Activated CD4-positive, alpha-beta T cell treated with anti-CD3 and anti-CD28 coated beads for 24 hours (primary cell): ENCODE measurements around the gene TMEM119.
"Not testable (repeated sequence)": the region's sequence is repeated elsewhere in the genome, so short reads cannot be mapped to it uniquely, and the experiment has no call there.

Source experiments
- DNase-seq, 2 donors: peaks; one replicate each; pipeline ENCODE4 v3.0.0-alpha.2; 2020; ENCODE audit warnings: low read depth in 2 of 2

TMEM119 gene

GRCh38 chr12:108602976-108603704, 5.3 kb upstream of the TMEM119 start:
- DNase-seq, result no peak

- DNase-seq, result no peak
Measured at GRCh38 chr12:108602209-108602705, 4.4 kb upstream of the TMEM119 start.

GRCh38 chr12:108600702-108601007, 2.8 kb upstream of the TMEM119 start:
- DNase-seq, result no peak

- DNase-seq, result no peak
Measured at GRCh38 chr12:108599948-108600701, 2.2 kb upstream of the TMEM119 start.

- no peak for DNase-seq
Measured at GRCh38 chr12:108599541-108599940, 1.7 kb upstream of the TMEM119 start.

GRCh38 chr12:108598553-108599250, 818 bp upstream of the TMEM119 start:
- DNase-seq, result no peak

- no peak for DNase-seq
Measured at GRCh38 chr12:108596854-108597558, 878 bp downstream of the TMEM119 start.

GRCh38 chr12:108595711-108596647, 1.9 kb downstream of the TMEM119 start:
- DNase-seq, result no peak

- DNase-seq, result no peak
Measured at GRCh38 chr12:108594960-108595710, 2.7 kb downstream of the TMEM119 start.

GRCh38 chr12:108594323-108594903, 3.5 kb downstream of the TMEM119 start:
- DNase-seq, result no peak

- DNase-seq, result no peak
Measured at GRCh38 chr12:108592033-108592909, 5.6 kb downstream of the TMEM119 start.

- DNase-seq, result no peak
Measured at GRCh38 chr12:108591267-108591980, 6.5 kb downstream of the TMEM119 start.

GRCh38 chr12:108590463-108590862, 7.4 kb downstream of the TMEM119 start:
- not testable (repeated sequence) for DNase-seq

- no peak for DNase-seq
Measured at GRCh38 chr12:108589840-108590229, 8.0 kb downstream of the TMEM119 start.

- DNase-seq, result no peak
Measured at GRCh38 chr12:108589028-108589839, 8.7 kb downstream of the TMEM119 start.

- no peak for DNase-seq
Measured at GRCh38 chr12:108587826-108588225, 10.1 kb downstream of the TMEM119 start.

- DNase-seq, result no peak
Measured at GRCh38 chr12:108586306-108586705, 11.6 kb downstream of the TMEM119 start.
